CD14-positive monocyte (primary cell): ENCODE data around the gene CANX. TPM values are rescaled to one million over a fixed set of nuclear protein-coding genes. Genes with fewer than 3 reads are reported as not detected.

Source experiments
- DNase-seq, 3 donors: peaks; one replicate each; pipeline ENCODE4 v3.0.0-alpha.2; 2011 to 2022
- H2AFZ ChIP-seq: 2 replicates; pipeline ENCODE4 v1.6.0; 2012; ENCODE audit warnings: mild to moderate bottlenecking, low read depth, low read length, inconsistent platforms; ENCODE audit not compliant: insufficient read depth, poor library complexity, severe bottlenecking
- H3K27ac ChIP-seq, 2 donors: 1 replicate in 1 of 2; 2 replicates in 1 of 2; pipeline ENCODE4 v1.5.1; 2012 to 2013; ENCODE audit warnings: low read length in 2 of 2, control low read depth in 1 of 2, inconsistent platforms in 1 of 2, low read depth in 1 of 2, mild to moderate bottlenecking in 1 of 2
- H3K27me3 ChIP-seq, 2 donors: one replicate each; pipeline versions ENCODE4 v1.6.0 to v1.6.1; 2011 to 2013; ENCODE audit warnings: low read length in 2 of 2; ENCODE audit not compliant: control insufficient read depth in 2 of 2, insufficient read depth in 2 of 2
- H3K36me3 ChIP-seq, 2 donors: replicated peaks in 1 of 2; 1 replicate in 1 of 2; 2 replicates in 1 of 2; pipeline versions ENCODE4 v1.5.1 to v1.6.1; 2012 to 2013; ENCODE audit warnings: low read length in 2 of 2, control low read depth in 1 of 2, inconsistent platforms in 1 of 2, mild to moderate bottlenecking in 1 of 2; ENCODE audit not compliant: insufficient read depth in 2 of 2, control insufficient read depth in 1 of 2
- H3K4me1 ChIP-seq, 2 donors: 1 replicate in 1 of 2; 2 replicates in 1 of 2; pipeline versions ENCODE4 v1.5.1 to v1.6.1; 2012 to 2013; ENCODE audit warnings: low read length in 2 of 2, control low read depth in 1 of 2, inconsistent platforms in 1 of 2, mild to moderate bottlenecking in 1 of 2, moderate library complexity in 1 of 2; ENCODE audit not compliant: insufficient read depth in 2 of 2, control insufficient read depth in 1 of 2
- H3K4me2 ChIP-seq: replicated peaks from 2 replicates; pipeline ENCODE3; 2012; ENCODE audit warnings: low read length, moderate library complexity, mild to moderate bottlenecking; ENCODE audit not compliant: poor library complexity, severe bottlenecking; ENCODE audit errors: extremely low read depth
- H3K4me3 ChIP-seq, 3 experiments: fragments of 200-600 bp in 1 of 3; sonication (generic) in 1 of 3; replicated peaks in 1 of 3; 1 replicate in 2 of 3; 2 replicates in 1 of 3; pipeline ENCODE4 v1.5.1; 2011 to 2013; ENCODE audit warnings: low read length in 3 of 3, mild to moderate bottlenecking in 3 of 3, control low read depth in 2 of 3, low read depth in 2 of 3, inconsistent platforms in 1 of 3, moderate library complexity in 1 of 3
- H3K79me2 ChIP-seq: 2 replicates; pipeline ENCODE4 v1.6.0; 2012; ENCODE audit warnings: mild to moderate bottlenecking, control low read depth, inconsistent platforms, low read length, moderate library complexity; ENCODE audit not compliant: insufficient read depth
- H3K9ac ChIP-seq: 2 replicates; pipeline ENCODE4 v1.6.0; 2017; ENCODE audit warnings: low read length, mild to moderate bottlenecking; ENCODE audit not compliant: insufficient read depth, poor library complexity, severe bottlenecking
- H3K9me3 ChIP-seq, 2 donors: replicated peaks in 1 of 2; 1 replicate in 1 of 2; 2 replicates in 1 of 2; pipeline versions ENCODE4 v1.5.1 to v1.6.1; 2012 to 2013; ENCODE audit warnings: low read length in 2 of 2, control low read depth in 1 of 2; ENCODE audit not compliant: control insufficient read depth in 1 of 2, insufficient read depth in 1 of 2
- H4K20me1 ChIP-seq: 2 replicates; pipeline ENCODE4 v1.6.0; 2012; ENCODE audit warnings: mild to moderate bottlenecking, low read length, control low read depth, moderate library complexity; ENCODE audit not compliant: insufficient read depth
- H3K27ac Mint-ChIP-seq, 7 donors: one replicate each; pipeline ENCODE4 v1.8.0; 2020; ENCODE audit warnings: mild to moderate bottlenecking in 7 of 7, mixed read lengths in 7 of 7, moderate library complexity in 6 of 7, inconsistent platforms in 2 of 7
- H3K27me3 Mint-ChIP-seq, 3 donors: one replicate each; pipeline ENCODE4 v1.8.0; 2021 to 2022; ENCODE audit warnings: low read depth in 3 of 3, mild to moderate bottlenecking in 3 of 3, mixed read lengths in 3 of 3, moderate library complexity in 3 of 3, inconsistent platforms in 1 of 3
- H3K36me3 Mint-ChIP-seq, 2 donors: one replicate each; pipeline ENCODE4 v1.8.0; 2020; ENCODE audit warnings: mixed read lengths in 2 of 2, inconsistent platforms in 1 of 2, mild to moderate bottlenecking in 1 of 2
- H3K4me1 Mint-ChIP-seq: one replicate; pipeline ENCODE4 v1.8.0; 2020; ENCODE audit warnings: mild to moderate bottlenecking, mixed read lengths
- H3K4me3 Mint-ChIP-seq, 2 donors: one replicate each; pipeline ENCODE4 v1.8.0; 2020; ENCODE audit warnings: mild to moderate bottlenecking in 2 of 2, mixed read lengths in 2 of 2, moderate library complexity in 1 of 2
- H3K9me3 Mint-ChIP-seq, 7 donors: one replicate each; pipeline ENCODE4 v1.8.0; 2020 to 2022; ENCODE audit warnings: mixed read lengths in 7 of 7, mild to moderate bottlenecking in 6 of 7, moderate library complexity in 6 of 7, inconsistent platforms in 2 of 7
- CTCF ChIP-seq: fragments of 200-600 bp; IDR thresholded peaks from one replicate; pipeline ENCODE4 v1.8.0; 2022; ENCODE audit warnings: antibody characterized with exemption, mild to moderate bottlenecking
- WGBS: methylation state at CpG from one replicate; pipeline ENCODE4 v1.1.5; 2013; ENCODE audit warnings: missing lambda C conversion rate; ENCODE audit not compliant: insufficient coverage; 5-methylcytosine and 5-hydroxymethylcytosine counted together
- intact Hi-C, 2 donors: fragments of 100-400 bp; cut with micrococcal nuclease; formaldehyde crosslinking; loops; one replicate each; pipeline versions ENCODE4 v1.15.0 to v1.15.1; 2023
- polyA plus RNA-seq, 3 donors: library from polyadenylated mRNA; depleted of rRNA in 1 of 3; unstranded in 2 of 3; stranded (reverse) in 1 of 3; fragments of 300-500 nt in 2 of 3; fragments of >200 nt in 1 of 3; fragmentation: Illumina TruSeq in 2 of 3; gene quantifications; 1 replicate in 2 of 3; 2 replicates in 1 of 3; pipeline ENCODE4 v1.2.3, GENCODE V29; 2012 to 2021

The CANX gene
- polyA plus RNA-seq, 3 donors = 78.1 to 368 (median 259) TPM

DNA sequence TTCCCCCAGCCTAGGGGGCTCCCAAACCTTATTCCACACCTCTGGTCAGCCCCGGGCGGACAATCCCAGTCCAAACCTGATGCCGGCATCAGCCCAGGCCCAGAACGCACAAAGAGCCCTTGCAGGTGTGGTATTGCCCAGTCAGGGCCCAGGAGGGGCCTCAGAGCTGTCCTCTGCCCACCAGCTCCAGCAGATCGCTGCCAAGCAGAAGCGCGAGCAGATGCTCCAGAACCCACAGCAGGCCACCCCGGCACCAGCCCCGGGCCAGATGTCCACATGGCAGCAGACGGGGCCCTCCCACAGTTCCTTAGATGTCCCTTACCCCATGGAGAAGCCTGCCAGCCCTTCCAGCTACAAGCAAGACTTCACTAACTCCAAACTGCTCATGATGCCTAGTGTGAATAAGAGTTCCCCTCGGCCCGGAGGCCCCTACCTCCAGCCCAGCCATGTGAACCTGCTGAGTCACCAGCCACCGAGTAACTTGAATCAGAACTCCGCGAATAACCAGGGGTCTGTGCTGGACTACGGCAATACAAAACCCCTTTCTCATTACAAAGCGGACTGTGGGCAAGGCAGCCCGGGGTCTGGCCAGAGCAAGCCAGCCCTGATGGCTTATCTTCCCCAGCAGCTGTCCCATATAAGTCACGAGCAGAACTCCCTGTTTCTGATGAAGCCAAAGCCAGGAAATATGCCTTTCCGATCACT lies 67.4 kb downstream of the CANX start:
- 37% methylated on average over 20 of the region's 20 CpGs for WGBS
- Mint-ChIP-seq H3K27ac (peak overlapping the region; percentile 46 to 92 (median 89)), H3K27me3 (peaks cover 0 to 2% (median 0%) of the 10 kb centered on the region in 3 donors), H3K4me1 (peaks cover 96% of the 10 kb centered on the region), H3K36me3 (peaks cover 45 to 58% of the 10 kb centered on the region in 2 donors), H3K4me3 (peak overlapping the region in 1 of 2 donors; percentile 67), H3K9me3 (no peaks in the 10 kb centered on the region)
- Histone ChIP-seq H3K4me2 (peak overlapping the region; percentile 53), H3K36me3 (peaks cover 20 to 44% of the 10 kb centered on the region in 2 donors), H3K27me3 (no peaks in the 10 kb centered on the region), H2AFZ (no peak overlapping the region), H4K20me1 (peaks cover 99% of the 10 kb centered on the region), H3K9ac (no peak overlapping the region), H3K9me3 (no peaks in the 10 kb centered on the region), H3K79me2 (peaks cover 97% of the 10 kb centered on the region), H3K4me3 (peak overlapping the region in 1 of 3 experiments; percentile 10), H3K27ac (peak overlapping the region; percentile 43 to 63), H3K4me1 (peaks cover 93 to 98% of the 10 kb centered on the region in 2 donors)
- DNase-seq = peak in 2 of 3 donors; percentile 50 to 76
- no peak for TF ChIP-seq CTCF
- intact Hi-C loops = loop anchor here in 1 of 2 donors (2.0 kb wide), 1 partner anchor 31 kb away; no protein-coding TSS in a partner anchor

DNA sequence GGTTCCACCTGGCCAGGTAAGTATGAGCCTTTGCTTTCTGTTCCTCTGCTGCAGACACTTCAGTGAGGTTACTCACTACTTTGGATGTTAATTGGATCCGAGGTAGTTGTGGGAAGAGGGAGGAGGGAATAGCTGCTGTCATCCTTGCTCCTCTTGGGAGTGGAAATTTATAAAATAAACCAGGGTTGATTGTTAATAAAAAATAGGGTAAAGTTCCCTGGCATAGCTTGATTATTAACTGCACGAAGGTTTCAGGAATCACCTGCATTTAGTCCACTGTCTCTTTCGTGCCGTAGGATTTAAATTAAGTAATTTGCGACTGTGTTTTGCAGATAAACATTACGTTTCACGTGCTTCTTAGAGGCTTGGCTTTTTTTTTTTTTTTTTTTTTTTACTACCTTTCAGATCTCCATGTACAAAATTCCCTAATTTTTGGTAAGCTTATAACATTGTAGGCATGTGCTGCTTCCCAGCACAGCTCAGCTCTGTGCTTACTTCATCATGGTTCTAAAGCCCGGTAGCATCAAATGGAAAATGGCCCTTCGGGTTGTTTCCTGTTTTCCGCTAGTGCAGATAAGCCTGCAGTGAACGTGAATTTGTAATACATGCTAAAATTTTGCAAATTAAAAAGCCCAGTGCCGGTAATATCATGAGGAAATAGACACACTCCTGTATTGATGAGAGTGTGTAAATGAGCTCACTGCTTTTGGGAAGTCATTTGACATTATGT lies 68.1 kb downstream of the CANX start:
- peak overlapping the region in 6 of 7 donors; percentile 51 to 90 (median 73) for H3K27ac Mint-ChIP-seq
- Histone ChIP-seq H3K4me3 (no peak overlapping the region), H2AFZ (no peak overlapping the region), H3K27me3 (no peaks in the 10 kb centered on the region), H3K9me3 (no peaks in the 10 kb centered on the region), H4K20me1 (peaks cover 99% of the 10 kb centered on the region), H3K36me3 (peaks cover 26 to 51% of the 10 kb centered on the region in 2 donors), H3K4me1 (peaks cover 93 to 98% of the 10 kb centered on the region in 2 donors), H3K79me2 (peaks cover 95% of the 10 kb centered on the region), H3K9ac (no peak overlapping the region), H3K4me2 (no peak overlapping the region), H3K27ac (peak overlapping the region in 1 of 2 donors; percentile 63)
- H3K4me3 Mint-ChIP-seq = no peak overlapping the region
- H3K9me3 Mint-ChIP-seq = no peaks in the 10 kb centered on the region
- no peak for TF ChIP-seq CTCF
- peaks cover 96% of the 10 kb centered on the region for H3K4me1 Mint-ChIP-seq
- peaks cover 52 to 65% of the 10 kb centered on the region in 2 donors for H3K36me3 Mint-ChIP-seq
- intact Hi-C loops = loop anchor here in 1 of 2 donors (2.0 kb wide), 1 partner anchor 30 kb away; no protein-coding TSS in a partner anchor
- H3K27me3 Mint-ChIP-seq = peaks cover 0 to 2% (median 0%) of the 10 kb centered on the region in 3 donors
- 55% methylated on average over 10 of the region's 12 CpGs for WGBS
- DNase-seq = peak in 1 of 3 donors; percentile 39
